Mesothelial cell of epicardium (in vitro differentiated cells): ENCODE measurements around the gene CAMTA1. TPM values are rescaled to one million over a fixed set of nuclear protein-coding genes. Genes with fewer than 3 reads are reported as not detected.
A peak's percentile ranks its signal among the peaks of the same experiment; 100 is the strongest.

ENCODE experiments used
- DNase-seq, 2 experiments: peaks; one replicate each; pipeline ENCODE4 v3.0.0; 2021; ENCODE audit warnings: low spot score in 2 of 2; ENCODE audit not compliant: unreplicated experiment in 2 of 2
- H3K27ac Mint-ChIP-seq: 2 replicates; pipeline ENCODE4 v1.8.0; 2021; ENCODE audit warnings: mixed read lengths
- H3K27me3 Mint-ChIP-seq: 2 replicates; pipeline ENCODE4 v1.8.0; 2021; ENCODE audit warnings: low read depth, mixed read lengths
- H3K36me3 Mint-ChIP-seq: 2 replicates; pipeline ENCODE4 v1.8.0; 2021; ENCODE audit warnings: mixed read lengths
- H3K4me1 Mint-ChIP-seq: 2 replicates; pipeline ENCODE4 v1.8.0; 2021; ENCODE audit warnings: mixed read lengths
- H3K4me3 Mint-ChIP-seq: 2 replicates; pipeline ENCODE4 v1.8.0; 2021; ENCODE audit warnings: mild to moderate bottlenecking, moderate library complexity, mixed read lengths
- H3K9me3 Mint-ChIP-seq: 2 replicates; pipeline ENCODE4 v1.8.0; 2021; ENCODE audit warnings: mixed read lengths
- CTCF ChIP-seq: fragments of 200-600 bp; sonication (generic); IDR thresholded peaks from one replicate; pipeline ENCODE4 v1.5.0; 2021; ENCODE audit warnings: antibody characterized with exemption; ENCODE audit not compliant: unreplicated experiment
- total RNA-seq: library from RNA; stranded (reverse); gene quantifications from 3 replicates; pipeline ENCODE4 v1.2.1, GENCODE V29; 2021

Gene CAMTA1
- total RNA-seq, 1 donor from 2014 or later = 70.4 TPM

- Mint-ChIP-seq H3K36me3 (no peaks in the 10 kb centered on the region), H3K27ac (no peak overlapping the region), H3K4me3 (no peak overlapping the region), H3K9me3 (no peaks in the 10 kb centered on the region), H3K4me1 (peaks cover 5% of the 10 kb centered on the region), H3K27me3 (peaks cover 41% of the 10 kb centered on the region)
- peak in 1 of 2 experiments; percentile 27 for DNase-seq
- TF ChIP-seq CTCF = no peak
Measured at GRCh38 chr1:7255303-7256058, 470.2 kb downstream of the CAMTA1 start.

- Mint-ChIP-seq H3K27me3 (peaks cover 49% of the 10 kb centered on the region), H3K36me3 (no peaks in the 10 kb centered on the region), H3K4me1 (peaks cover 5% of the 10 kb centered on the region), H3K9me3 (no peaks in the 10 kb centered on the region), H3K27ac (no peak overlapping the region), H3K4me3 (no peak overlapping the region)
- no peak for TF ChIP-seq CTCF
- DNase-seq = no peak
Measured at GRCh38 chr1:7256526-7256925, 471.3 kb downstream of the CAMTA1 start.

GRCh38 chr1:7257225-7257624, 472.0 kb downstream of the CAMTA1 start:
- Mint-ChIP-seq H3K4me3 (no peak overlapping the region), H3K27me3 (peaks cover 49% of the 10 kb centered on the region), H3K27ac (no peak overlapping the region), H3K9me3 (no peaks in the 10 kb centered on the region), H3K4me1 (peaks cover 5% of the 10 kb centered on the region), H3K36me3 (no peaks in the 10 kb centered on the region)
- no peak for TF ChIP-seq CTCF
- DNase-seq = no peak

GRCh38 chr1:7258589-7259135, 473.4 kb downstream of the CAMTA1 start:
- Mint-ChIP-seq H3K27ac (no peak overlapping the region), H3K27me3 (peaks cover 55% of the 10 kb centered on the region), H3K4me3 (no peak overlapping the region), H3K4me1 (no peaks in the 10 kb centered on the region), H3K9me3 (no peaks in the 10 kb centered on the region), H3K36me3 (no peaks in the 10 kb centered on the region)
- peak in 1 of 2 experiments; percentile 14 for DNase-seq
- TF ChIP-seq CTCF = no peak

GRCh38 chr1:7259955-7260354, 474.7 kb downstream of the CAMTA1 start:
- no peak overlapping the region for H3K27ac Mint-ChIP-seq
- no peaks in the 10 kb centered on the region for H3K36me3 Mint-ChIP-seq
- DNase-seq = no peak
- no peaks in the 10 kb centered on the region for H3K4me1 Mint-ChIP-seq
- H3K4me3 Mint-ChIP-seq = no peak overlapping the region
- peaks cover 53% of the 10 kb centered on the region for H3K27me3 Mint-ChIP-seq
- TF ChIP-seq CTCF = no peak
- H3K9me3 Mint-ChIP-seq = no peaks in the 10 kb centered on the region
